Esophagus squamous epithelium (tissue), 5 donors: ENCODE measurements around the gene COL5A2. TPM values are rescaled to one million over a fixed set of nuclear protein-coding genes. Genes with fewer than 3 reads are reported as not detected.

ENCODE experiments used
- DNase-seq: peaks from one replicate; lab custom pipeline; 2025; lab: John Stamatoyannopoulos, UW
- H3K27ac ChIP-seq, 4 donors: fragments of 200-600 bp; sonication (generic); one replicate each; pipeline ENCODE4 v1.5.1; 2016 to 2019; ENCODE audit warnings: mild to moderate bottlenecking in 1 of 4
- H3K27me3 ChIP-seq, 4 donors: fragments of 200-600 bp; sonication (generic); 1 replicate in 3 of 4; 2 replicates in 1 of 4; pipeline versions ENCODE4 v1.5.1 to v1.6.0; 2017 to 2021; ENCODE audit warnings: antibody characterized with exemption in 1 of 4
- H3K36me3 ChIP-seq, 3 donors: fragments of 200-600 bp; sonication (generic); one replicate each; pipeline ENCODE4 v1.5.1; 2016 to 2019
- H3K4me1 ChIP-seq, 3 donors: fragments of 200-600 bp; sonication (generic); one replicate each; pipeline ENCODE4 v1.5.1; 2017 to 2019
- H3K4me3 ChIP-seq, 4 donors: fragments of 200-600 bp; sonication (generic); 1 replicate in 3 of 4; 2 replicates in 1 of 4; pipeline ENCODE4 v1.5.1; 2016 to 2019; ENCODE audit warnings: mild to moderate bottlenecking in 2 of 4, moderate library complexity in 1 of 4
- H3K9me3 ChIP-seq, 3 donors: fragments of 200-600 bp; sonication (generic); one replicate each; pipeline ENCODE4 v1.5.1; 2016 to 2019
- CTCF ChIP-seq, 6 experiments: fragments of 450-650 bp in 4 of 6; fragments of 200-600 bp in 2 of 6; sonication (generic) in 2 of 6; IDR thresholded peaks; one replicate each; pipeline ENCODE4 v1.5.1; 2016 to 2019; ENCODE audit warnings: antibody characterized with exemption in 6 of 6, mild to moderate bottlenecking in 4 of 6, moderate library complexity in 4 of 6
- POLR2A ChIP-seq, 4 donors: fragments of 450-650 bp; IDR thresholded peaks; one replicate each; pipeline ENCODE4 v1.6.1; 2017; ENCODE audit warnings: antibody characterized with exemption in 4 of 4, mild to moderate bottlenecking in 4 of 4, moderate library complexity in 3 of 4
- WGBS, 2 donors: methylation state at CpG; one replicate each; pipeline ENCODE4 v1.1.5; 2018; 5-methylcytosine and 5-hydroxymethylcytosine counted together
- intact Hi-C: fragments of 100-400 bp; cut with DNase I; formaldehyde crosslinking; loops from one replicate; pipeline ENCODE4 v1.15.0; 2022
- total RNA-seq, 4 donors: library from RNA; depleted of rRNA; stranded (reverse); fragments of >200 nt; gene quantifications; one replicate each; pipeline ENCODE4 v1.1.0, GENCODE V29; 2016
- donor health status: DM: yes; HTN: yes; CAD: no.

COL5A2 gene
- total RNA-seq, 4 donors from 2014 or later = 5.6 to 34.3 (median 13.4) TPM

- Histone ChIP-seq H3K36me3 (no peaks in the 10 kb centered on the region), H3K4me1 (peaks cover 0 to 62% (median 8%) of the 10 kb centered on the region in 3 donors), H3K9me3 (no peaks in the 10 kb centered on the region), H3K27me3 (no peaks in the 10 kb centered on the region), H3K4me3 (no peak overlapping the region), H3K27ac (no peak overlapping the region)
- DNase-seq = no peak
- intact Hi-C loops = no loop called here
- 84 to 85% methylated on average over 3 of the region's 3 CpGs for WGBS, 2 donors
- TF ChIP-seq CTCF (IDR thresholded peaks at IDR 0.05) (no peak), POLR2A (IDR thresholded peaks at IDR 0.05) (no peak)
These were observed 13.7 kb downstream of the COL5A2 start for GRCh38 chr2:189165656-189166380.

DNA sequence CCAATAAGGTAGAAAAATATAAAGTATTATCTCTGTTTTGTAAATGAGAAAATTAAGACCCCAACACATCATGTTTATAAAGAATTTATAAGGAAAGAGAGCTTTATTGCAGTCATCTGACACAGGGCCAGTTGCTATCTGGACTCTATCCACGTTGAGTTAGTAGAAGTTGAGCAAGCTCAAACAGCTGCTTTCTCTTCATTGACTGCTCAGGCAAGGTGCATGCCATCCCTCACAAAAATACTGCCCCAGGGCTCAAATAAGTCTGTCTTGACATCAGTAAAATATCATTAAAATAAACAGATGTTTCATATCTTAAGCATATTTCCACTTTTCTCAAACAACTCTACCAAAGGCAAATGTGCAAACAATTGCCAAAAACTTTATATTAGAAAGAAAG, 14.8 kb downstream of the COL5A2 start:
- no peak overlapping the region for H3K27ac ChIP-seq
- TF ChIP-seq CTCF (IDR thresholded peaks at IDR 0.05) = no peak
- no peak for TF ChIP-seq POLR2A (IDR thresholded peaks at IDR 0.05)
- no peaks in the 10 kb centered on the region for H3K9me3 ChIP-seq
- H3K27me3 ChIP-seq = no peaks in the 10 kb centered on the region
- WGBS, 2 donors = 11 to 35% methylated on average over 1 of the region's 1 CpG
- intact Hi-C loops = no loop called here
- H3K4me3 ChIP-seq = no peak overlapping the region
- H3K4me1 ChIP-seq = peaks cover 0 to 61% (median 8%) of the 10 kb centered on the region in 3 donors
- H3K36me3 ChIP-seq = no peaks in the 10 kb centered on the region
- DNase-seq = no peak

DNA sequence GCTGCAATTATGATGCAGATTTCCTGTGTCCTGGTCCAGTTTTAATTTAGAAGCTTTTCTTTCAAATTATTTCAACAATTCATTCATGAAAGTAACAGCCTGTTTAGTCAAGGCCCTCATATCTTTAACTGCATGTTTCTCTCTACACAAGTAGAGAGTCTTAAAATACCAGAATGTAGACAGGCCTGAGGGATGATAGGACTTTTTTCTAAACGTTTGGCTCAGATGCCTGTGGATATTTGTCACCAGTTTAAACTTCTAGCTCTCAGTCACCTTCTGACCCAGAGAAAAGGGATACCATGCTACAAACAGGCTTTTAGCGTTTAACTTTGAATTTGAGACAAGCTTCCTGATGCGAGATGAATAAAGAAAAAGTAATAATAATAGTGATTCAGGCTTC, 15.7 kb downstream of the COL5A2 start:
- 23 to 31% methylated on average over 3 of the region's 3 CpGs for WGBS, 2 donors
- Histone ChIP-seq H3K27ac (peak overlapping the region in 2 of 4 donors; percentile 27 to 45), H3K9me3 (no peaks in the 10 kb centered on the region), H3K4me1 (peaks cover 0 to 63% (median 8%) of the 10 kb centered on the region in 3 donors), H3K36me3 (no peaks in the 10 kb centered on the region), H3K27me3 (no peaks in the 10 kb centered on the region), H3K4me3 (no peak overlapping the region)
- DNase-seq = no peak
- intact Hi-C loops = no loop called here
- TF ChIP-seq CTCF (IDR thresholded peaks at IDR 0.05) (no peak), POLR2A (IDR thresholded peaks at IDR 0.05) (no peak)

GRCh38 chr2:189162566-189162965, 17.0 kb downstream of the COL5A2 start:
- Histone ChIP-seq H3K27me3 (no peaks in the 10 kb centered on the region), H3K27ac (no peak overlapping the region), H3K9me3 (no peaks in the 10 kb centered on the region), H3K36me3 (no peaks in the 10 kb centered on the region), H3K4me3 (no peak overlapping the region), H3K4me1 (peaks cover 0 to 59% (median 8%) of the 10 kb centered on the region in 3 donors)
- DNase-seq = no peak
- TF ChIP-seq CTCF (IDR thresholded peaks at IDR 0.05) (no peak), POLR2A (IDR thresholded peaks at IDR 0.05) (no peak)
- intact Hi-C loops = no loop called here

- H3K4me1 ChIP-seq = peaks cover 0 to 57% (median 8%) of the 10 kb centered on the region in 3 donors
- H3K36me3 ChIP-seq = no peaks in the 10 kb centered on the region
- no peaks in the 10 kb centered on the region for H3K27me3 ChIP-seq
- no peak for TF ChIP-seq POLR2A (IDR thresholded peaks at IDR 0.05)
- no peak for TF ChIP-seq CTCF (IDR thresholded peaks at IDR 0.05)
- DNase-seq = no peak
- no peak overlapping the region for H3K27ac ChIP-seq
- intact Hi-C loops = no loop called here
- no peaks in the 10 kb centered on the region for H3K9me3 ChIP-seq
- 76 to 81% methylated on average over 3 of the region's 3 CpGs for WGBS, 2 donors
- H3K4me3 ChIP-seq = no peak overlapping the region
These were observed 17.7 kb downstream of the COL5A2 start for GRCh38 chr2:189161894-189162293.
